Esophagus muscularis mucosa (tissue), 4 donors: ENCODE data around the gene TM9SF3. TPM values are rescaled to one million over a fixed set of nuclear protein-coding genes. Genes with fewer than 3 reads are reported as not detected.
A peak's percentile ranks its signal among the peaks of the same experiment; 100 is the strongest.

Experiments
- DNase-seq: peaks from one replicate; pipeline ENCODE4 v3.0.0-alpha.2; 2017; ENCODE audit errors: extremely low spot score
- H3K27ac ChIP-seq, 4 donors: fragments of 200-600 bp; sonication (generic); replicated peaks in 1 of 4; 1 replicate in 3 of 4; 2 replicates in 1 of 4; pipeline ENCODE4 v1.5.1; 2016 to 2019; ENCODE audit warnings: mild to moderate bottlenecking in 1 of 4
- H3K27me3 ChIP-seq, 4 donors: fragments of 200-600 bp; sonication (generic); one replicate each; pipeline versions ENCODE4 v1.5.1 to v1.6.0; 2016 to 2019
- H3K36me3 ChIP-seq, 4 donors: fragments of 200-600 bp; sonication (generic); one replicate each; pipeline ENCODE4 v1.5.1; 2016 to 2019
- H3K4me1 ChIP-seq, 4 donors: fragments of 200-600 bp; sonication (generic); one replicate each; pipeline ENCODE4 v1.5.1; 2016 to 2019
- H3K4me3 ChIP-seq, 4 donors: fragments of 200-600 bp; sonication (generic); 1 replicate in 2 of 4; 2 replicates in 2 of 4; pipeline ENCODE4 v1.5.1; 2016 to 2019; ENCODE audit warnings: mild to moderate bottlenecking in 4 of 4, moderate library complexity in 1 of 4
- H3K9me3 ChIP-seq, 4 donors: fragments of 200-600 bp; sonication (generic); 1 replicate in 3 of 4; 2 replicates in 1 of 4; pipeline ENCODE4 v1.5.1; 2016 to 2019
- CTCF ChIP-seq, 3 experiments: fragments of 200-600 bp in 2 of 3; fragments of 450-650 bp in 1 of 3; sonication (generic) in 2 of 3; IDR thresholded peaks; one replicate each; pipeline ENCODE4 v1.5.1; 2017 to 2019; ENCODE audit warnings: antibody characterized with exemption in 3 of 3, mild to moderate bottlenecking in 2 of 3, moderate library complexity in 1 of 3
- EP300 ChIP-seq: sonication (generic); formaldehyde crosslinking; IDR thresholded peaks from one replicate; pipeline ENCODE4 v1.6.1; 2017; ENCODE audit warnings: antibody characterized with exemption
- POLR2A ChIP-seq: fragments of 450-650 bp; IDR thresholded peaks from one replicate; pipeline ENCODE4 v1.6.1; 2017; ENCODE audit warnings: antibody characterized with exemption, moderate library complexity, mild to moderate bottlenecking, low read depth
- POLR2AphosphoS5 ChIP-seq, 2 donors: sonication (generic); formaldehyde crosslinking; IDR thresholded peaks; one replicate each; pipeline ENCODE4 v1.6.1; 2017; ENCODE audit warnings: antibody characterized with exemption in 2 of 2
- WGBS: methylation state at CpG from one replicate; pipeline ENCODE4 v1.1.5; 2018; 5-methylcytosine and 5-hydroxymethylcytosine counted together
- intact Hi-C: fragments of 100-400 bp; cut with DNase I; formaldehyde crosslinking; loops from one replicate; pipeline ENCODE4 v1.15.1; 2023
- total RNA-seq, 4 donors: library from RNA; depleted of rRNA; stranded (reverse); fragments of >200 nt; gene quantifications; one replicate each; pipeline versions ENCODE4 v1.1.0 to v1.2.1, GENCODE V29; 2016

Gene TM9SF3
- total RNA-seq, 4 donors from 2014 or later = 72.0 to 110 (median 90.5) TPM

DNA sequence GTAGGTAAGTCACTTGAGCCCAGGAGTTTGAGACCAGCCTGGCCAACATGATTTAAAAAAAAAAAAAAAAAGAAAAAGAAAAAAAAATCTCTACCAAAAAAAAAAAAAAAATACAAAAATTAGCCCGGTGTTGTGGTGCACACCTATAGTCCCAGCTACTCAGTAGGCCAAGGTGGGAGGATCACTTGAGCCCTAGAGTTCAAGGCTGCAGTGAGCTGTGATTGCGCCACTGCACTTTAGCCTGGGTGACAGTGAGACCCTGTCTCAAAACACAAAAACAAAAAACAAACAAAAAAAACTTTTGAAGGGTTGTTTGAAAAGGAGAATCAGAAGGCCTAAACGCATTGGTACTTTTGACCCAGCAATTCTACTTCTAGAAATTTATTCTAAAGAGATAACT is 86.8 kb downstream of the TM9SF3 start:
- Histone ChIP-seq H3K27me3 (peaks cover 0 to 6% (median 0%) of the 10 kb centered on the region in 4 donors), H3K36me3 (no peaks in the 10 kb centered on the region), H3K4me3 (no peak overlapping the region), H3K27ac (no peak overlapping the region), H3K4me1 (no peaks in the 10 kb centered on the region), H3K9me3 (no peaks in the 10 kb centered on the region)
- no peak for DNase-seq
- TF ChIP-seq EP300 (no peak), POLR2A (no peak), CTCF (IDR thresholded peaks at IDR 0.05) (no peak), POLR2AphosphoS5 (IDR thresholded peaks at IDR 0.05) (no peak)
- WGBS = 93% methylated on average over 3 of the region's 3 CpGs
- intact Hi-C loops = no loop called here

- intact Hi-C loops = no loop called here
- H3K4me1 ChIP-seq = no peaks in the 10 kb centered on the region
- H3K27ac ChIP-seq = no peak overlapping the region
- H3K9me3 ChIP-seq = no peaks in the 10 kb centered on the region
- peaks cover 0 to 6% (median 0%) of the 10 kb centered on the region in 4 donors for H3K27me3 ChIP-seq
- no peaks in the 10 kb centered on the region for H3K36me3 ChIP-seq
- no peak overlapping the region for H3K4me3 ChIP-seq
- TF ChIP-seq CTCF (IDR thresholded peaks at IDR 0.05) (no peak), POLR2A (no peak), EP300 (no peak), POLR2AphosphoS5 (IDR thresholded peaks at IDR 0.05) (no peak)
- DNase-seq = peak; percentile 79
- WGBS = 76% methylated on average over 5 of the region's 5 CpGs
Measured at GRCh38 chr10:96497391-96497790, 89.4 kb downstream of the TM9SF3 start.

GRCh38 chr10:96496281-96496925 is 90.4 kb downstream of the TM9SF3 start:
- WGBS = 77% methylated on average over 6 of the region's 6 CpGs
- Histone ChIP-seq H3K27me3 (peaks cover 0 to 6% (median 0%) of the 10 kb centered on the region in 4 donors), H3K4me1 (no peaks in the 10 kb centered on the region), H3K36me3 (no peaks in the 10 kb centered on the region), H3K9me3 (no peaks in the 10 kb centered on the region), H3K4me3 (no peak overlapping the region), H3K27ac (no peak overlapping the region)
- intact Hi-C loops = no loop called here
- DNase-seq = peak; percentile 83
- TF ChIP-seq EP300 (no peak), CTCF (IDR thresholded peaks at IDR 0.05) (no peak), POLR2A (no peak), POLR2AphosphoS5 (IDR thresholded peaks at IDR 0.05) (no peak)

- Histone ChIP-seq H3K27me3 (peaks cover 0 to 6% (median 0%) of the 10 kb centered on the region in 4 donors), H3K4me3 (no peak overlapping the region), H3K9me3 (no peaks in the 10 kb centered on the region), H3K36me3 (no peaks in the 10 kb centered on the region), H3K27ac (no peak overlapping the region), H3K4me1 (no peaks in the 10 kb centered on the region)
- no peak for TF ChIP-seq CTCF (IDR thresholded peaks at IDR 0.05)
- TF ChIP-seq EP300 = no peak
- TF ChIP-seq POLR2A = no peak
- DNase-seq = no peak
- WGBS = 95% methylated on average over 6 of the region's 6 CpGs
- intact Hi-C loops = no loop called here
Measured at GRCh38 chr10:96495544-96495943, 91.3 kb downstream of the TM9SF3 start.

DNA sequence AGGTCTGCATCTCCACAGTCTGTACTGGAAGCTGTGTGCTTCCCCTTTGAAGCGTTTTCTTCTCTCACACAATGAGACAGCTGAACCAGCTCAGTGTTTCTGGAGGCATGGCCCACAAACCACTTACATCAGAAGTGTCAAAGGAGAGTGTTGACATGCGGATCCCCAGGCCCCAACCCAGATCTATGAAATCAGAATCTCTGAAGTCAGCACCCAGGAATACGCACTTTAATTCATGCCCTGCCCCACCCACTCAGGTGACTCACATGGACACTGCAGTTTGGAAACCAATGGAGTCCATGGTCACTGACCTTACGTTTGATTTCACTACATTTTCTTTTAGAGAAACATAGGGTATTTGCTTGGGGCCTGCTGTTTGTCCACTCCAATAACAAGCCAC is 92.1 kb downstream of the TM9SF3 start:
- 76% methylated on average over 4 of the region's 4 CpGs for WGBS
- intact Hi-C loops = no loop called here
- Histone ChIP-seq H3K27ac (no peak overlapping the region), H3K9me3 (no peaks in the 10 kb centered on the region), H3K4me1 (no peaks in the 10 kb centered on the region), H3K4me3 (no peak overlapping the region), H3K36me3 (no peaks in the 10 kb centered on the region), H3K27me3 (peaks cover 0 to 6% (median 0%) of the 10 kb centered on the region in 4 donors)
- DNase-seq = no peak
- no peak for TF ChIP-seq POLR2A
- TF ChIP-seq POLR2AphosphoS5 (IDR thresholded peaks at IDR 0.05) = no peak
- no peak for TF ChIP-seq EP300
